Stimulated activated CD4-positive, alpha-beta T cell treated with anti-CD3 and anti-CD28 coated beads, Interleukin-1b, Interleukin-23, amount 100 ng/mL, for 1 hour (primary cell): Measurements from ENCODE around the gene JRKL.
"Not testable (repeated sequence)": the region's sequence is repeated elsewhere in the genome, so short reads cannot be mapped to it uniquely, and the experiment has no call there.

Experiments used
- DNase-seq, 2 donors: peaks; one replicate each; pipeline ENCODE4 v3.0.0-alpha.2; 2020; ENCODE audit warnings: low read depth in 2 of 2

The JRKL gene

DNA sequence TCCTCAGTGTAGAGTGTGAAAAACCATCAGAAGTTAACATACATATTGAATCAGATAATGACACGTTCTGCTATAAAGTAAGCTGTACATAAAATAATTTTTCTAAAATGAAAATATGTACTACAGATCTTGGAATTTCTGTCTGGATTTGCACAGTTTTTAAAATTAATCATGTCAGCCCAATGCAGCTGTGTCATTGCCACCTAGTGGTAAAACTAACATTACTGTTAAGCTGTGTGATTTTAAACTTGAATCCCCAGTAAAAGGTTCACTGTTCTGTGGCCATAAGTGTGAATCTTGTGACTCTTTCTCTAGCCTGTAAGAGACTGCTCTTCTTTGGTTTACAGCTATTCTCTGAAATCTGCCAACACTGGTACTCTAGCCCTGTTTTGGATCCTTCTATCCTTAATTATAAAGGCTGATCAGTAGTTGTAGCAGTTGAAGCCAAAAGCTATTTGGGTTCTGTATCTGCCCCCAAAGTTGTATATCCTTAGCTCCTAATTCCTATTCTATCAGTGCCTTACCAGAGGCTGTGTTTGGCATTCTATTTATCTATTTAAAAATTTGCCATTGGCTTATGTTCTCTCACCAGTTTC is 4.0 kb downstream of the JRKL start:
- DNase-seq, result no peak

DNA sequence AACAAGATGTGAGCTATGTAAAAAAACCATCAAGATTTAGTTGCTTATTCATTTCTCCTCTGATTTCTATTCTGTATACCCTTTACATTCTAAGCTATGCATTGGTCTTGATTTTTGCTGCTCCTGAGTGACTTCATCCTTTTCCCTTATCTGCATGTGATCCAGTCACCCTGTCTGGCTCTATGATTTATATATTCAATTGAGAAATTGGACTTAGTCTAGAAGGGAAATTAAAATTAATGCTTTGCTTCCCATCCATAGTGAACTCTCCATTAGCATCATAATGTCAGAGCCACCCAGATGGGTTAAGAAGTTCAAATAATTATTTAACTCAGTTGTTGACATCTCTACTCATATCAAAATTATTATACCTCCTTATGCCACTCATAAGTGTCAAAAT is 5.0 kb downstream of the JRKL start:
- DNase-seq, result no peak

DNA sequence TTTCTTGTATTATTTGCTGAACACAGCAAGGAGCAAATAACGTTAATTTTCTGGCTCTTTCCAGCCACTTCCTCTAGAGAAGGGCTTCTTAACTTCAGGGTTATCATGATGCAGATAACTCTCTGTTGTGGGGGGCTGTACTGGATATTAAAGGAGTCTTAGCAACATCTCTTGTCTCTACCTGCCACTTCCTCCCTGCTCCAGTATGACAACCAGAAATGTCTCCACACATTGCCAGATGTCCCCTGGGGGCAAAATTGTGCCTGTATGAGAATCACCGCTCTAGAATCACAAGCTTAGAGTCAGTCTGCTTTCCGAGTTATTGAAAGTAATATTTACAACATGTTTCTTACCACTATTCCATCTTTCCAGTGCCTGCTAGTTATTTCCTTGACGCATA is 6.8 kb downstream of the JRKL start:
- DNase-seq, result no peak

DNA sequence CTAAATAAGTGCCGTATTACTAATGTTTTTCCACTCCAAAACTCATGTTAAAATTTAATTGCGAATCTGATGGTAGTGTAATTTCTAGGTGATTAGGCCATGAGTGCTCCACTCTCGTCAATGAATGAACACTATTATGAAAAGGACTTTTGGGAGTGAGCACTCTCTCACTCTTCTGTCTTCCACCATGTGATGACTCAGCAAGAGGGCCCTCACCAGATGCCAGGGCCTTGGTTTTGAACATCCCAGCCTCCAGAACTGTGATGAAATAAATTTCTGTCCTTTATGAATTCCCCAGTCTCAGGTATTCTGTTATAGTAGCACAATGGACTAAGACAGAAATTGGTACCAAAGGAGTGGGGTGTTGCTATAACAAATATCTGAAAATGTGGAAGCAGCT is 8.1 kb downstream of the JRKL start:
- no peak for DNase-seq

DNA sequence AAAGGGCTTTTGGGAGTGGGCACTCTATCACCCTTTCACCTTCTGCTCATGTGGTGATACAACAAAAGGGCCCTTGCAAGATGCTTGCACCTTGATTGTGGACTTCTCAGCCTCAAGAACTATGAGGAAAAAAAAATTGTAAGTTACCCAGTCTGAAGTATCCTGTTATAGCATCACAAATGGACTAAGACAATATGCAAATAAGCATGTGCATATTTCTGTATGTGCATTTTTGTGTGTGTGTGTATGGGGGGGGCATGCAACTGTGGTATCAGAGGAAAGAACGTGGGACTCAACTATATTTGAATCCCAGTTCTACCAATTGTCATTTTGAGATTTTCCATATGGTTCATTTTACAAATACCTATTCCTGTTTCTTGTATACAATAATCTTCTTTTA is 10.9 kb downstream of the JRKL start:
- no peak for DNase-seq

DNA sequence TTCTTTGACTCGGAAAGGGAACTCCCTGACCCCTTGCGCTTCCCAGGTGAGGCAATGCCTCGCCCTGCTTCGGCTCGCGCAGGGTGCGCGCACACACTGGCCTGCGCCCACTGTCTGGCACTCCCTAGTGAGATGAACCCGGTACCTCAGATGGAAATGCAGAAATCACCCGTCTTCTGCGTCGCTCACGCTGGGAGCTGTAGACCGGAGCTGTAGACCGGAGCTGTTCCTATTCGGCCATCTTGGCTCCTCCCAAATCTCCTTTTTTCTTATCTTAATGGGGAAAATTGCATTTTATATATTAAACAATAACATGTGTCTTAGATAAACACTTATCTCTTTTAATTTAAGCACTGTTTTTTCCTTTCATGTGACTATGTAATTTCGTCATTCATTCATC is 21.6 kb downstream of the JRKL start:
- DNase-seq, result not testable (repeated sequence)

DNA sequence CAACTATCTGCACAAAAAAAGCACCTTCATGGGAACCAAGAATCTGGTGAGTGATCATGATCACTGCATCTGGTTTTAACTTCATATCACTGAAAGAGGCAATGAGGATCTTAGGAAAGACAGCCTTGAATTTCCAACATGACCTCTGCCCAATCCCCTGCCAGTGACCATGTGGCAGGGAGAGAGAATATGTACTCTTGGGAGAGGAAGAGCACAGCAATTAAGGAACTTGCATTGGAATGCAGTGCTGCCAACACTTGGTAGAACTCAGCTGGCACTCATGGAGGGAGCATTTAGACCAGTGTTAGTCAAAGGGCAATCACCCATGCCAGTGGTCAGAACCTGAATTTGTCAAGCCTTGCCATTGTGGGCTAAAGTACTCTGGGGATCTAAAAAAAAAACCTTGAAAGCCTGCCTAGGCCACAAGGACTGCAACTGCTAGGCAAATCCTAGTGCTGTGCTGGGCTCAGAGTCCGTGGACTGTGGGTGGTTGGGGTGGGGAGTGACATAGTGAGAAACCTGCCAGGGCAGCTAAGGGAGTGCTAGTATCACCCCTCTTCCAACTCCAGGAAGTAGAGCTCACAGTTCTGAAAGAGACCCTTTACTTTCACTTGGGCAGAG is 23.1 kb downstream of the JRKL start:
- DNase-seq, result no peak

DNA sequence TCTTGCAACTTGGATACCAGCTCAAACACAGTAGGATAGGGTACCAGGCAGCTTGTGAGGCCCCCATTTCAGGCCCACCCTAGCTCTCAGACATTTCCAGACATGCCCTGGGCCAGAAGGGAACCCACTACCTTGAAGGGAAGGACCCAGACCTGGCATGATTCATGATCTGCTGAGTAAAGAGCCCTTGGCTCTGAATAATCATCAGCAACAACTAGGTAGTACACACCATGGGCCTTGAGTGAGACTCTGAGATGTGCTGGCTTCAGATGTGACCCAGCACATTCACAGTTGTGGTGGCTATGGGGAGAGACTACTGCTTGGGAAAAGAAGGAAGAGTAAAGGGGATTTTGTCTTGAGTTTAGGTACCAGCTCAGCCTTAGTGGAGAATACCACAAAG is 23.6 kb downstream of the JRKL start:
- no peak for DNase-seq

DNA sequence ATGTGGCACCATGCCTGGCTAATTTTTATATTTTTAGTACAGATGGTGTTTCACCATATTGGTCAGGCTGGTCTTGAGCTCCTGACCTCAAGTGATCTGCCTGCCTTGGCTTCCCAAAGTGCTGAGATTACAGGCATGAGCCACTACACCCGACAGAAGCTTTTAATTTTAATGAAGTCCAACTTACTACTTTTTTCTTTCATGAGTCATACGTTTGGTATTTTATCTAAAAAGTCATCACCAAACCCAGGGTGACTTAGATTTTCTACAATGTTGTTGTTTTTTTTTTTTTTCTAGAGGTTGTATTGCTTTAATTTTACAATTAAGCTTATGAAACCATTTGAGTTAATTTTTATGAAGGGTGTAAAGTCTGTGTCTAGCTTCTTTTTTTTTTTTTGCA is 34.9 kb downstream of the JRKL start:
- no peak for DNase-seq

DNA sequence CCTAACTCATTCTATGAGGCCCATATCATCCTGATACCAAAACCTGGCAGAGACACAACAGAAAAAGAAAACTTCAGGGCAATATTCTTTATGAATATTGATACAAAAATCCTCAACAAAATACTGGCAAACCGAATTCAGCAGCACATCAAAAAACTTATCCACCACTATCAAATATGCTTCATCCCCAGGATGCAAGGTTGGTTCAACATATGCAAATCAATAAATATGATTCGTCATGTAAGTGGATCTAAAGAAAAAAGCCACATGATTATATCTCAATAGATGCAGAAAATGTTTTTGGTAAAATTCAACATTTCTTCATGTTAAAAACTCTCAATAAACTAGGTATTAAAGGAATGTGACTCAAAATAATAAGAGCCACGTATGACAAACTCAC is 40.9 kb downstream of the JRKL start:
- DNase-seq, result no peak

DNA sequence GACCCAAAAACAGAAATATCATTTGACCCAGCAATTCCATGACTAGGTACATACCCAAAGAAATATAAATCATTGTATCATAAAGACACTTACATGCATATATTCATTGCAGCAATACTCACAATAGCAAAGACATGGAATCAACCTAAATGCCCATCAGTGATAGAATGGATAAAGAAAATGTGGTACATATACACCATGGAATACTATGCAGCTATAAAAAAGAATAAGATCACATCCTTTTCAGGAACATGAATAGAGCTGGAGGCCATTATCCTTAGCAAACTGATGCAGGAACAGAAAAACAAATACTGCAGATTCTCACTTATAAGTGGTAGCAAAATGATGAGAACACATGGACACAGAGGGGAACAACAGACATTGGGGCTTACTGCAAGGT is 42.8 kb downstream of the JRKL start:
- DNase-seq, result not testable (repeated sequence)
